Lower lobe of right lung (tissue), 2 donors: ENCODE measurements around the gene IQCK. TPM values are rescaled to one million over a fixed set of nuclear protein-coding genes. Genes with fewer than 3 reads are reported as not detected.

Experiments used
- ATAC-seq, 2 donors: fragments of 200-7000 bp; cut with Tn5 transposase; one replicate each; pipeline ENCODE4 v1.9.1; 2020 to 2022; ENCODE audit warnings: mild to moderate bottlenecking in 2 of 2, moderate library complexity in 2 of 2
- DNase-seq: peaks from one replicate; pipeline ENCODE4 v3.0.0-alpha.2; 2020
- H3K27ac ChIP-seq: fragments of 200-600 bp; one replicate; pipeline ENCODE4 v1.8.0; 2022
- H3K27me3 ChIP-seq: fragments of 200-600 bp; one replicate; pipeline ENCODE4 v1.8.0; 2022; ENCODE audit warnings: low read depth
- H3K36me3 ChIP-seq: fragments of 200-600 bp; one replicate; pipeline ENCODE4 v1.8.0; 2022; ENCODE audit warnings: mild to moderate bottlenecking
- H3K4me1 ChIP-seq: fragments of 200-600 bp; one replicate; pipeline ENCODE4 v1.8.0; 2022
- H3K4me3 ChIP-seq: fragments of 200-600 bp; one replicate; pipeline ENCODE4 v1.8.0; 2022; ENCODE audit warnings: mild to moderate bottlenecking
- H3K9me3 ChIP-seq: fragments of 200-600 bp; one replicate; pipeline ENCODE4 v1.8.0; 2022
- intact Hi-C: fragments of 100-400 bp; cut with DNase I; formaldehyde crosslinking; loops from one replicate; pipeline ENCODE4 v1.11.0; 2022
- total RNA-seq: library from RNA; stranded (reverse); fragmentation: NEBNext Ultra II Directional; extraction: Animal tissue kit (Norgen Biotek cat#: 25700); gene quantifications from one replicate; pipeline ENCODE4 v1.2.1, GENCODE V29; 2021
- TF ChIP-seq, protein P1 (sequence below): fragments of 200-600 bp; IDR thresholded peaks from one replicate; pipeline ENCODE4 v1.8.0; 2022; ENCODE audit warnings: antibody characterized with exemption, mild to moderate bottlenecking
- donor health status: DM: no; HTN: yes; CAD: no; lungs with severe emphysema.

Gene IQCK
- total RNA-seq, 1 donor from 2014 or later = 14.1 TPM

GRCh38 chr16:19874026-19874425 lies 156.0 kb downstream of the IQCK start:
- no peak overlapping the region for H3K27ac ChIP-seq
- DNase-seq (no peak), ATAC-seq (no peak)
- peaks cover 4% of the 10 kb centered on the region for H3K36me3 ChIP-seq
- H3K4me1 ChIP-seq = no peaks in the 10 kb centered on the region
- no peaks in the 10 kb centered on the region for H3K9me3 ChIP-seq
- TF ChIP-seq, protein P1, sequence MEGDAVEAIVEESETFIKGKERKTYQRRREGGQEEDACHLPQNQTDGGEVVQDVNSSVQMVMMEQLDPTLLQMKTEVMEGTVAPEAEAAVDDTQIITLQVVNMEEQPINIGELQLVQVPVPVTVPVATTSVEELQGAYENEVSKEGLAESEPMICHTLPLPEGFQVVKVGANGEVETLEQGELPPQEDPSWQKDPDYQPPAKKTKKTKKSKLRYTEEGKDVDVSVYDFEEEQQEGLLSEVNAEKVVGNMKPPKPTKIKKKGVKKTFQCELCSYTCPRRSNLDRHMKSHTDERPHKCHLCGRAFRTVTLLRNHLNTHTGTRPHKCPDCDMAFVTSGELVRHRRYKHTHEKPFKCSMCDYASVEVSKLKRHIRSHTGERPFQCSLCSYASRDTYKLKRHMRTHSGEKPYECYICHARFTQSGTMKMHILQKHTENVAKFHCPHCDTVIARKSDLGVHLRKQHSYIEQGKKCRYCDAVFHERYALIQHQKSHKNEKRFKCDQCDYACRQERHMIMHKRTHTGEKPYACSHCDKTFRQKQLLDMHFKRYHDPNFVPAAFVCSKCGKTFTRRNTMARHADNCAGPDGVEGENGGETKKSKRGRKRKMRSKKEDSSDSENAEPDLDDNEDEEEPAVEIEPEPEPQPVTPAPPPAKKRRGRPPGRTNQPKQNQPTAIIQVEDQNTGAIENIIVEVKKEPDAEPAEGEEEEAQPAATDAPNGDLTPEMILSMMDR = no peak
- H3K4me3 ChIP-seq = no peak overlapping the region
- H3K27me3 ChIP-seq = no peaks in the 10 kb centered on the region
- intact Hi-C loops = no loop called here

GRCh38 chr16:19874851-19875546 lies 156.9 kb downstream of the IQCK start:
- no peak overlapping the region for H3K27ac ChIP-seq

GRCh38 chr16:19875900-19876299 lies 157.8 kb downstream of the IQCK start:
- DNase-seq (no peak), ATAC-seq (no peak)
- Histone ChIP-seq H3K27me3 (no peaks in the 10 kb centered on the region), H3K27ac (no peak overlapping the region), H3K36me3 (peaks cover 4% of the 10 kb centered on the region), H3K9me3 (no peaks in the 10 kb centered on the region), H3K4me1 (no peaks in the 10 kb centered on the region), H3K4me3 (no peak overlapping the region)
- intact Hi-C loops = no loop called here
- TF ChIP-seq, protein P1 = no peak

More at GRCh38 chr16:19874851-19875546, 156.9 kb downstream of the IQCK start:
- intact Hi-C loops = no loop called here
- Histone ChIP-seq H3K36me3 (peaks cover 4% of the 10 kb centered on the region), H3K4me1 (no peaks in the 10 kb centered on the region), H3K27me3 (no peaks in the 10 kb centered on the region), H3K9me3 (no peaks in the 10 kb centered on the region), H3K4me3 (no peak overlapping the region)
- TF ChIP-seq, protein P1 = no peak
- ATAC-seq (peak; percentile 65 to 72), DNase-seq (peak; percentile 53)

DNA sequence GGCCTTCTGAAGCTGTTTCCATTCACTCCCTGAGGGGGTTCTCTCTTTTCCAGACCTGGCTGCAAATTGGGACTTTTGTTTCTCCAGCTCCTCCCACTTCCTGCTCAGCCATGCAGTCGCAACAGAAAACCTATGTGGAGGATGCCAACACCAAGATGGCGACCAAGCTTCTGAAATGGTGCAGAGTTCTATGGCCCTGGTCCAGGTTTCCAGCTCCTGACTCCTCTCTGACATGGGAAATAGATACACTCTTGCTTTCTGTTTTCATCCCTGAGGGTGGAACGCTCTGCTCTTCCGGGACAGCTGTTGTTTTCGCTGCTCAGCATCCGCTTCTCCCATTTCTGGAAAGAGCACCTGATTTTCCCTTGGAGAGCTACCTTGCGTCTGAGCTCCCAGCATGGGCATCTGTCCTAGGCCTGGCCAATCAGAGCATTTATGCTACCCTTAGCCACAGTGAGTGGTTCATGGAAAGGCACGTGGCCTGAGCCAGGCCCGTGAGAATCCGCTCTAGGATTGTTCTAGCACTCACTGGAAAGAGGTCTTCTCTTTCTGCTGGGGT lies 158.5 kb downstream of the IQCK start:
- no peak overlapping the region for H3K4me3 ChIP-seq
- intact Hi-C loops = no loop called here
- H3K27ac ChIP-seq = no peak overlapping the region

DNA sequence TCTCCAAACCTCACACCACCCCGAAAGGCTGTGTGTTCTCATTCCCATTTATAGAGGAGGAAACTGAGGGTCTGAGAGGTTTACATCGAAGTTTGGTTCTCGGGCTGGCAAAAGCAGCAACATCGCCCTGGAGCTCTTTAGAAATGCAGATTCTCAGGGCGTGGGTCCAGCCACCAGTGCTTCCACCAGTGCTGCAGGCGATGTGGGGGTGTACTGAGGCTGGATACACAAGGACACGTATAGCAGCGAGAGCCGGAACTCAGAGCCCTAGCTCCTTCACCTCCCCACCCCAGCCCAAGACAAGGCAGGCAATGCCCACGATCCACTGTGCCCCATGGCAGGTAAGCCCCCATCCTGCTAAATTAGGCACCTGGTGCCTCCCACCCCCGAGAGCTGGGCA lies 160.7 kb downstream of the IQCK start:
- intact Hi-C loops = no loop called here
- Histone ChIP-seq H3K27me3 (peaks cover 22% of the 10 kb centered on the region), H3K27ac (no peak overlapping the region), H3K4me1 (peaks cover 5% of the 10 kb centered on the region), H3K4me3 (no peak overlapping the region), H3K9me3 (no peaks in the 10 kb centered on the region), H3K36me3 (no peaks in the 10 kb centered on the region)
- ATAC-seq (no peak), DNase-seq (no peak)
- TF ChIP-seq, protein P1 = no peak

More for the DNA sequence above, 158.5 kb downstream of the IQCK start:
- TF ChIP-seq, protein P1 = no peak
- Histone ChIP-seq H3K4me1 (no peaks in the 10 kb centered on the region), H3K9me3 (no peaks in the 10 kb centered on the region), H3K36me3 (peaks cover 4% of the 10 kb centered on the region), H3K27me3 (peaks cover 3% of the 10 kb centered on the region)
- DNase-seq = no peak
- ATAC-seq = no peak
